ENCODE data around the gene GPC3.

DNA sequence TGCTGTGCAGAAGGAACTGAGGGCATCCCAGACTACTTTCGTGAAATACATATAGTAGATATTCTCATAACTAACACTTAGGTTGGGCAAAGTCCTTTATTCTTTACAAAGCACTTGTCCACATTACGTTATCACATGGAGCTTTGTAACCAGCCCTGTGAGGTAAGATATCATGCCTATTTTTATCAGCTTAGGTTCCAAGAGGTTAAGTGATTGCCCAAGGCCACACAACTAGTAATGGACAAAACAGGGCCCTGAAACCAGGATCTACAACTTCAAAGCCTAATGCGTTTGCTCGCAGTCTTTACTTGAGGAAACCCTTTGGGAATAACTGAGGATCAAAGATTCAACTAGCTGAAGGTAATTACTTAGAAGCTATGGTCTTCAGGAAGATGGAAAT lies 261.5 kb downstream of the GPC3 start:
- TF ChIP-seq CTCF (IDR thresholded peaks at IDR 0.05): no peak
- no peak for TF ChIP-seq RXRA (IDR thresholded peaks at IDR 0.05; ENCODE audit: borderline replicate concordance, low read depth)
- TF ChIP-seq RFX5 (IDR thresholded peaks at IDR 0.05; ENCODE audit: low read length): no peak
- no peak for TF ChIP-seq POLR2AphosphoS5 (IDR thresholded peaks at IDR 0.05; ENCODE audit: low read depth, low read length)
- no peak for TF ChIP-seq MAX (IDR thresholded peaks at IDR 0.05; ENCODE audit: low read depth)

All from SK-N-SH (cell line).